ENCODE measurements around the gene HNRNPLL. TPM values are rescaled to one million over a fixed set of nuclear protein-coding genes. Genes with fewer than 3 reads are reported as not detected.
A peak's percentile ranks its signal among the peaks of the same experiment; 100 is the strongest.

HNRNPLL gene
- total and polyA plus RNA-seq, 11 donors = 6.9 to 33.2 (median 23.2) TPM

- Histone ChIP-seq H3K27ac (peak overlapping the region in 4 of 12 donors; percentile 26 to 77 (median 48)), H3K4me3 (peak overlapping the region in 11 of 12 donors; percentile 21 to 59 (median 47)), H3K36me3 (no peaks in the 10 kb centered on the region), H3K27me3 (peaks cover 0 to 10% (median 0%) of the 10 kb centered on the region in 9 donors), H3K4me1 (peaks cover 0 to 3% (median 0%) of the 10 kb centered on the region in 12 donors), H3K9me3 (no peaks in the 10 kb centered on the region)
- TF ChIP-seq POLR2A (IDR thresholded peaks at IDR 0.05) (no peak), CTCF (IDR thresholded peaks at IDR 0.05) (no peak)
- 77 to 93% (median 91%) methylated on average over 5 of the region's 5 CpGs for WGBS, 4 donors
- ATAC-seq (no peak), DNase-seq (no peak)
- intact Hi-C loops (cut with DNase I) = no loop called here
Measured at GRCh38 chr2:38527338-38528007, 75.3 kb downstream of the HNRNPLL start.

- ATAC-seq (no peak), DNase-seq (no peak)
- no peak overlapping the region for H3K27ac ChIP-seq
- no peaks in the 10 kb centered on the region for H3K36me3 ChIP-seq
- TF ChIP-seq CTCF (IDR thresholded peaks at IDR 0.05) (no peak), POLR2A (IDR thresholded peaks at IDR 0.05) (no peak)
- no peak overlapping the region for H3K4me3 ChIP-seq
- 84 to 90% (median 88%) methylated on average over 2 of the region's 2 CpGs for WGBS, 4 donors
- H3K27me3 ChIP-seq = peaks cover 0 to 10% (median 0%) of the 10 kb centered on the region in 9 donors
- H3K4me1 ChIP-seq = peaks cover 0 to 3% (median 0%) of the 10 kb centered on the region in 12 donors
- intact Hi-C loops (cut with DNase I) = no loop called here
- no peaks in the 10 kb centered on the region for H3K9me3 ChIP-seq
Measured at GRCh38 chr2:38526195-38526594, 76.5 kb downstream of the HNRNPLL start.

- intact Hi-C loops (cut with DNase I) = no loop called here
- H3K27ac ChIP-seq = no peak overlapping the region
- peaks cover 0 to 10% (median 0%) of the 10 kb centered on the region in 9 donors for H3K27me3 ChIP-seq
- ATAC-seq = no peak
- H3K36me3 ChIP-seq = no peaks in the 10 kb centered on the region
- no peak overlapping the region for H3K4me3 ChIP-seq
- no peak for TF ChIP-seq POLR2A (IDR thresholded peaks at IDR 0.05)
- no peak for TF ChIP-seq CTCF (IDR thresholded peaks at IDR 0.05)
- H3K4me1 ChIP-seq = peaks cover 0 to 3% (median 0%) of the 10 kb centered on the region in 12 donors
- 44 to 69% (median 59%) methylated on average over 2 to 3 of the region's 3 CpGs for WGBS, 4 donors
- no peak for DNase-seq
- H3K9me3 ChIP-seq = no peaks in the 10 kb centered on the region
Measured at GRCh38 chr2:38524580-38524979, 78.1 kb downstream of the HNRNPLL start.

- Histone ChIP-seq H3K36me3 (no peaks in the 10 kb centered on the region), H3K4me1 (peaks cover 0 to 3% (median 0%) of the 10 kb centered on the region in 12 donors), H3K27ac (no peak overlapping the region), H3K4me3 (no peak overlapping the region), H3K9me3 (no peaks in the 10 kb centered on the region), H3K27me3 (peaks cover 0 to 10% (median 0%) of the 10 kb centered on the region in 9 donors)
- TF ChIP-seq CTCF (IDR thresholded peaks at IDR 0.05) (peak in 2 of 12 donors; percentile 23 to 28), POLR2A (IDR thresholded peaks at IDR 0.05) (no peak)
- DNase-seq = no peak
- WGBS, 4 donors = 60 to 67% (median 64%) methylated on average over 11 of the region's 11 CpGs
- ATAC-seq = peak in 2 of 4 donors; percentile 29 to 35
- intact Hi-C loops (cut with DNase I) = no loop called here
Measured at GRCh38 chr2:38523728-38524437, 78.8 kb downstream of the HNRNPLL start.

All from heart left ventricle (tissue), 16 donors.